H9 (cell line): ENCODE measurements around the gene NKX3-2. TPM values are rescaled to one million over a fixed set of nuclear protein-coding genes. Genes with fewer than 3 reads are reported as not detected.

Source experiments
- DNase-seq: peaks from one replicate; pipeline ENCODE4 v3.0.0-alpha.2; 2017
- H2AFZ ChIP-seq: one replicate; pipeline ENCODE4 v1.6.1; 2013; ENCODE audit warnings: mild to moderate bottlenecking, low read length, control low read depth, moderate library complexity
- H2AK5ac ChIP-seq: 2 replicates; pipeline ENCODE4 v1.6.1; 2013; ENCODE audit warnings: low read length, control low read depth, mixed read lengths; ENCODE audit not compliant: insufficient read length
- H2BK120ac ChIP-seq: one replicate; pipeline ENCODE4 v1.6.1; 2013; ENCODE audit warnings: low read depth, mild to moderate bottlenecking, low read length, control low read depth, inconsistent platforms; ENCODE audit not compliant: poor library complexity, severe bottlenecking
- H2BK12ac ChIP-seq: 2 replicates; pipeline ENCODE4 v1.6.1; 2013; ENCODE audit warnings: low read length, control low read depth, mixed read lengths, low read depth; ENCODE audit not compliant: insufficient read length
- H2BK15ac ChIP-seq: 2 replicates; pipeline ENCODE4 v1.6.1; 2013; ENCODE audit warnings: low read depth, low read length, control low read depth
- H2BK20ac ChIP-seq: one replicate; pipeline ENCODE4 v1.6.1; 2013; ENCODE audit warnings: low read depth, mild to moderate bottlenecking, low read length, control low read depth, inconsistent platforms; ENCODE audit not compliant: poor library complexity, severe bottlenecking
- H2BK5ac ChIP-seq: 2 replicates; pipeline ENCODE4 v1.6.1; 2013; ENCODE audit warnings: low read length, control low read depth, mixed read lengths; ENCODE audit not compliant: insufficient read length
- H3K14ac ChIP-seq: 2 replicates; pipeline ENCODE4 v1.6.1; 2013; ENCODE audit warnings: low read length, control low read depth; ENCODE audit not compliant: insufficient read depth
- H3K18ac ChIP-seq: 2 replicates; pipeline ENCODE4 v1.6.1; 2013; ENCODE audit warnings: low read depth, mild to moderate bottlenecking, mixed read lengths, low read length, control low read depth; ENCODE audit not compliant: insufficient read length
- H3K23ac ChIP-seq: 2 replicates; pipeline ENCODE4 v1.6.1; 2013; ENCODE audit warnings: low read length, control low read depth, mixed read lengths, low read depth; ENCODE audit not compliant: insufficient read length
- H3K23me2 ChIP-seq: 2 replicates; pipeline ENCODE4 v1.6.1; 2013; ENCODE audit warnings: low read depth, mild to moderate bottlenecking, mixed read lengths, low read length, control low read depth; ENCODE audit not compliant: insufficient read length, poor library complexity, severe bottlenecking
- H3K27ac ChIP-seq: 2 replicates; pipeline ENCODE4 v1.5.1; 2013; ENCODE audit warnings: low read length, control low read depth, mixed read lengths, low read depth; ENCODE audit not compliant: insufficient read length
- H3K27me3 ChIP-seq: 2 replicates; pipeline ENCODE4 v1.6.1; 2013; ENCODE audit warnings: low read length, control low read depth, inconsistent platforms; ENCODE audit not compliant: insufficient read depth
- H3K4ac ChIP-seq: 2 replicates; pipeline ENCODE4 v1.6.1; 2013; ENCODE audit warnings: low read depth, mild to moderate bottlenecking, control low read depth, inconsistent platforms, low read length, moderate library complexity
- H3K4me1 ChIP-seq: 2 replicates; pipeline ENCODE4 v1.6.1; 2013; ENCODE audit warnings: low read length, control low read depth, inconsistent platforms; ENCODE audit not compliant: insufficient read depth
- H3K4me2 ChIP-seq: 2 replicates; pipeline ENCODE4 v1.6.1; 2013; ENCODE audit warnings: low read length, control low read depth, mixed read lengths; ENCODE audit not compliant: insufficient read length, insufficient read depth
- H3K56ac ChIP-seq: 2 replicates; pipeline ENCODE4 v1.6.1; 2013; ENCODE audit warnings: low read depth, mild to moderate bottlenecking, mixed read lengths, low read length, control low read depth; ENCODE audit not compliant: insufficient read length
- H3K79me1 ChIP-seq: 2 replicates; pipeline ENCODE4 v1.6.1; 2013; ENCODE audit warnings: low read depth, mild to moderate bottlenecking, moderate library complexity, low read length, control low read depth, inconsistent platforms; ENCODE audit not compliant: insufficient read depth, poor library complexity, severe bottlenecking
- H3K79me2 ChIP-seq: 2 replicates; pipeline ENCODE4 v1.6.1; 2013; ENCODE audit warnings: low read length, control low read depth, inconsistent platforms; ENCODE audit not compliant: insufficient read depth
- H3K9ac ChIP-seq: 2 replicates; pipeline ENCODE4 v1.6.1; 2013; ENCODE audit warnings: low read length, control low read depth, mixed read lengths; ENCODE audit not compliant: insufficient read length; ENCODE audit errors: extremely low read depth
- H3K9me3 ChIP-seq: one replicate; pipeline ENCODE4 v1.6.1; 2013; ENCODE audit warnings: low read depth, low read length, inconsistent platforms; ENCODE audit not compliant: control insufficient read depth
- H3T11ph ChIP-seq: one replicate; pipeline ENCODE4 v1.6.1; 2013; ENCODE audit warnings: mild to moderate bottlenecking, low read length, control low read depth, inconsistent platforms
- H4K20me1 ChIP-seq: one replicate; pipeline ENCODE4 v1.6.1; 2013; ENCODE audit not compliant: control insufficient read depth, insufficient read length, insufficient read depth
- H4K5ac ChIP-seq: 2 replicates; pipeline ENCODE4 v1.6.1; 2013; ENCODE audit warnings: low read depth, mild to moderate bottlenecking, mixed read lengths, low read length, control low read depth; ENCODE audit not compliant: insufficient read length
- H4K8ac ChIP-seq: replicated peaks from 2 replicates; pipeline ENCODE4 v1.6.1; 2013; ENCODE audit warnings: low read length, control low read depth, mixed read lengths, low read depth; ENCODE audit not compliant: insufficient read length
- H4K91ac ChIP-seq: 2 replicates; pipeline ENCODE4 v1.6.1; 2013; ENCODE audit warnings: low read depth, mild to moderate bottlenecking, moderate library complexity, mixed read lengths, low read length, control low read depth; ENCODE audit not compliant: insufficient read length
- H3K27ac Mint-ChIP-seq, 3 experiments: 2 replicates in 2 of 3; 3 replicates in 1 of 3; pipeline ENCODE4 v1.8.0; 2020 to 2021; ENCODE audit warnings: mixed read lengths in 3 of 3, mild to moderate bottlenecking in 1 of 3, moderate library complexity in 1 of 3
- H3K27me3 Mint-ChIP-seq: 2 replicates; pipeline ENCODE4 v1.8.0; 2021; ENCODE audit warnings: low read depth, mild to moderate bottlenecking, moderate library complexity, mixed read lengths
- H3K36me3 Mint-ChIP-seq, 3 experiments: 2 replicates in 2 of 3; 3 replicates in 1 of 3; pipeline ENCODE4 v1.8.0; 2020 to 2021; ENCODE audit warnings: low read depth in 3 of 3, mixed read lengths in 3 of 3; ENCODE audit not compliant: insufficient read depth in 1 of 3
- H3K4me1 Mint-ChIP-seq, 2 experiments: 2 replicates each; pipeline ENCODE4 v1.8.0; 2020; ENCODE audit warnings: mixed read lengths in 2 of 2
- H3K4me3 Mint-ChIP-seq, 2 experiments: 2 replicates in 1 of 2; 3 replicates in 1 of 2; pipeline ENCODE4 v1.8.0; 2020 to 2021; ENCODE audit warnings: mild to moderate bottlenecking in 2 of 2, mixed read lengths in 2 of 2, moderate library complexity in 1 of 2
- H3K9me3 Mint-ChIP-seq, 2 experiments: 2 replicates in 1 of 2; 3 replicates in 1 of 2; pipeline ENCODE4 v1.8.0; 2020; ENCODE audit warnings: mild to moderate bottlenecking in 2 of 2, mixed read lengths in 2 of 2, moderate library complexity in 1 of 2
- WGBS: extraction: QIAGEN DNeasy Blood & Tissue Kit; methylation state at CpG from one replicate; pipeline ENCODE4 v1.1.7; 2013; ENCODE audit warnings: missing lambda C conversion rate, low lambda C conversion rate, mixed read lengths; ENCODE audit not compliant: insufficient read length; ENCODE audit errors: extremely low coverage; 5-methylcytosine and 5-hydroxymethylcytosine counted together
- total RNA-seq: library from RNA; stranded (reverse); gene quantifications from 2 replicates; pipeline ENCODE4 v1.2.1, GENCODE V29; 2021
- TF ChIP-seq, protein P1 (sequence below): fragments of 200-600 bp; sonication (generic); conservative IDR thresholded peaks from 3 replicates; pipeline ENCODE4 v1.8.0; 2021; ENCODE audit warnings: antibody characterized with exemption, mild to moderate bottlenecking

NKX3-2 gene
- total RNA-seq, 1 experiment from 2014 or later, result 1.9 TPM

DNA sequence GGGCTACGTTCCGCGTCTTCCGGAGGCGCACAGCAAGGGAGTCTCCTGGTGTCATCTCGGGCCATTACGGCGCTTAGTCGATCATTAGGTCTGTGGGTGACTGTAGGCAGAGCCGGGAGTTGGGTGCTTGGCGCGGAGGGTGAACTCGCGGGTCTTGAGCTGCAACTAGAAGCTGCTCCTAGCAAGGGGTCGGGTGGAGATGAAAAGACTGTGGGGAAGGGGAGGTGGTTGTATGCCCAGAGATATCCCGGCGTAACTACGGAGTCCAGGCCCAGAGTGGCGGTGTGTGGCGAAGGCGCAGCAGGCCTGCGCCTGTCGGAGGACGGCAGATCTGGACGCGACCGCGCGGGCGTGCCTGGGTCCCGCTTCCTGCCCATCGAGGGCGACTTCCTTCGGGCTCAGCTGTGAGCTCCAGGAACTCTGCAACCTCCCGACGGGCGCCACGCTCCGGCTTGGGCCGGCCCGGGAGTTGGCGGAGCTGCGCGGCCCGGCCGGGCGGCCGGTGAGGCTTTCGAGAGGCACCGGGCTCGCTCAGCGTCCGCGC lies 2.7 kb upstream of the NKX3-2 start:
- Histone ChIP-seq H3K27me3 (peaks cover 45% of the 10 kb centered on the region), H3K4me2 (peak overlapping the region; percentile 72), H4K5ac (no peak overlapping the region), H3K18ac (no peak overlapping the region), H3K9me3 (no peaks in the 10 kb centered on the region), H4K91ac (no peak overlapping the region), H2BK15ac (no peak overlapping the region), H3K23me2 (peaks cover 25% of the 10 kb centered on the region), H2AK5ac (no peak overlapping the region), H3K4me1 (no peaks in the 10 kb centered on the region), H3K9ac (no peak overlapping the region), H3K79me2 (no peaks in the 10 kb centered on the region), H2AFZ (no peak overlapping the region), H3K23ac (no peak overlapping the region), H3K27ac (no peak overlapping the region), H2BK20ac (no peak overlapping the region), H4K8ac (no peak overlapping the region), H2BK5ac (no peak overlapping the region), H2BK12ac (no peak overlapping the region), H2BK120ac (no peak overlapping the region), H3K4ac (no peak overlapping the region), H3K14ac (no peak overlapping the region), H4K20me1 (peaks cover 3% of the 10 kb centered on the region), H3K79me1 (no peaks in the 10 kb centered on the region), H3T11ph (no peak overlapping the region), H3K56ac (no peak overlapping the region)
- peak overlapping the region; percentile 81 to 86 for H3K4me3 Mint-ChIP-seq
- DNase-seq, result peak; percentile 80
- peaks cover 93% of the 10 kb centered on the region for H3K27me3 Mint-ChIP-seq
- no peaks in the 10 kb centered on the region; a peak in 1 of 7 replicates for H3K36me3 Mint-ChIP-seq
- H3K4me1 Mint-ChIP-seq, result peaks cover 29 to 34% of the 10 kb centered on the region in 2 experiments
- peaks cover 6 to 13% of the 10 kb centered on the region in 2 experiments for H3K9me3 Mint-ChIP-seq
- no CpG with 5 or more reads among the region's 54 CpGs for WGBS
- TF ChIP-seq, protein P1, sequence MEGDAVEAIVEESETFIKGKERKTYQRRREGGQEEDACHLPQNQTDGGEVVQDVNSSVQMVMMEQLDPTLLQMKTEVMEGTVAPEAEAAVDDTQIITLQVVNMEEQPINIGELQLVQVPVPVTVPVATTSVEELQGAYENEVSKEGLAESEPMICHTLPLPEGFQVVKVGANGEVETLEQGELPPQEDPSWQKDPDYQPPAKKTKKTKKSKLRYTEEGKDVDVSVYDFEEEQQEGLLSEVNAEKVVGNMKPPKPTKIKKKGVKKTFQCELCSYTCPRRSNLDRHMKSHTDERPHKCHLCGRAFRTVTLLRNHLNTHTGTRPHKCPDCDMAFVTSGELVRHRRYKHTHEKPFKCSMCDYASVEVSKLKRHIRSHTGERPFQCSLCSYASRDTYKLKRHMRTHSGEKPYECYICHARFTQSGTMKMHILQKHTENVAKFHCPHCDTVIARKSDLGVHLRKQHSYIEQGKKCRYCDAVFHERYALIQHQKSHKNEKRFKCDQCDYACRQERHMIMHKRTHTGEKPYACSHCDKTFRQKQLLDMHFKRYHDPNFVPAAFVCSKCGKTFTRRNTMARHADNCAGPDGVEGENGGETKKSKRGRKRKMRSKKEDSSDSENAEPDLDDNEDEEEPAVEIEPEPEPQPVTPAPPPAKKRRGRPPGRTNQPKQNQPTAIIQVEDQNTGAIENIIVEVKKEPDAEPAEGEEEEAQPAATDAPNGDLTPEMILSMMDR, result no peak
- H3K27ac Mint-ChIP-seq, result peak overlapping the region in 1 of 3 experiments; percentile 27; a peak in 3 of 7 replicates
